GM04504 (cell line): Measurements from ENCODE around the gene NBAS.
"Not testable (repeated sequence)": the region's sequence is repeated elsewhere in the genome, so short reads cannot be mapped to it uniquely, and the experiment has no call there.

Source experiments
- DNase-seq: peaks from one replicate; pipeline ENCODE4 v3.0.0-alpha.2; 2012; ENCODE audit warnings: low read depth

The NBAS gene

DNA sequence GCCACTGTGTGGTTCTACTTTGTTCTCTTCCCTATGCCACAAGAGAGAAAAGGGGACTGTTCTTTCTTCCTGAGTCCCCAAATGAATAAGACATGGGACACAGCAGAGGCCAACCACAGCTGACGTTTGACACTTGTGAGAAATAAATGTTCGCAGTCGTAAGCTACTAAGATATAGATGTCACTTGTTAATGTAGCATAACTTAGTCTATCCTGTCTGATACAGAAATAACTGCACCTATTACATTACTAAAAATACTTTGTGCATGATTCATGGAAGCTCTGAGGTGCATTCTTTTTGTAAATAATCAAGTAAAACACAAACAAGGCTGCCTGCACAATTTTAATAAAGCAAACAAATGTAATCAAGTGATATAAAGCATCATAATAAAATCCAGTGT, 148.8 kb downstream of the NBAS start:
- DNase-seq: no peak

DNA sequence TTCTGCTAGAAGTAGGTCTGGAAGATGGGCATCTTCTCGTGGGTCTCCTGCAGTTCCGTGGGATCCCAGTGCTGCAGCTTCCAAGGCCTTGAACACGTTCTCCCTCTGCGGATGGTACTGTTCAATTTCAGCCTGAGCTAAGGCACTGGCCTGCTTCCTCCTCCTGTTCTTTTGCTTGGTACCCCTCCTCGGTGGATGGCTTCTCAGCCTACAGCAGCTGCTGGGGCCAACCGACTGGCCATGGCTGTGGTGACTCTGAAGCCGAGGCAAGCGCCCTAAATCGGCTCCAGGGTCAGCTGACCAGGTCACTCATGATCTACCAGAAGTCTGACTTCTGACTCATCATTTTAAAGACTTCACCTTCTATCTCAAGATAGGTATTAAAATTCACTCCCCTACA, 150.2 kb downstream of the NBAS start:
- no peak for DNase-seq

DNA sequence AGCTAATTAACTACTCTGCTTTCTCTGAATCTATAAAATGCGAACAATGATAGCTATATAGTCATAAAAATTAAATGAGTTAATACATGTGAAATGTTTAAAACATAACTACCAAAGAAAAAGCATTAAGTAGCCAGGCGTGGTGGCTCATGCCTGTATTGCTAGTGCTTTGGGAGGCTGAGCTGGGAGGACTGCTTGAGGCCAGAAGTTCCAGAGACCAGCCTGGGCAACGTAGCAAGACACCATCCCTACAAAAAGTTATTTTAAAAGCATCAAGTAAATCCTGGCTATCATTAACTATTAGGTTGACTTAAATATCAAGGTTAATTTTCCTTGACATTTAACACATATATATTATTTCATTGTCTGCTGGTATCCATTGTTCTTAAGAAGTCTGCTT, 152.4 kb downstream of the NBAS start:
- DNase-seq: no peak

DNA sequence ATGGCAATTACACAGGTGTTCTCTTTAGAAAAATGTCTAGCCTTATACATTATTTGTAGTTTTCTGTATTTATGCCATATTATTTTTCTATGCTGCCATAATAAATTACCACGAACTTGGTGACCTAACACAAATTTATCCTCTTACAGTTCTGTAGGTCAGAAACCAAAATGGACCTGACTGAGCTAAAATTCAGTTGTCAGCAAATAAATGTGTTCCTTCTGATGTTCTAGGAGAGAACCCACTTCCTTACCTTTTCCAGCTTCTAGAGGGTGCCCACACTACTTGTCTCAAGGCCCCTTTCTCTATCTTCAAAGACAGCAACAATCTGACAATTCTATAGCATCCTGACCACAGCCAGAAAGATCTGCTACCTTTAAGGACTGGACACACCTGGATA, 153.5 kb downstream of the NBAS start:
- no peak for DNase-seq

DNA sequence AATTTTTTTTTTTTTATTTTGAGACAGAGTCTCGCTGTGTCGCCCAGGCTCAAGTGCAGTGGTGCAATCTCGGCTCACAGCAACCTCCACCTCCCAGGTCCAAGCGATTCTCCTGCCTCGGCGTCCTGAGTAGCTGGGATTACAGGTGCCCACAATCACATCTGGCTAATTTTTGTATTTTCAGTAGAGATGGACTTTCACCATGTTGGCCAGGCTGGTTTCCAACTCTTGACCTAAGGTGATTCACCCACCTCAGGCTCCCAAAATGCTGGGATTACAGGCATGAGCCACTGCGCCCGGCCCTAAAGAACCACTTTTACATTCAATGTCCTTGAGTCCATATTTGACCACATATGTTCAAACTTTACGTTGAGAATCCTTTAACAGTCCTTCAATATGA, 156.6 kb downstream of the NBAS start:
- not testable (repeated sequence) for DNase-seq

DNA sequence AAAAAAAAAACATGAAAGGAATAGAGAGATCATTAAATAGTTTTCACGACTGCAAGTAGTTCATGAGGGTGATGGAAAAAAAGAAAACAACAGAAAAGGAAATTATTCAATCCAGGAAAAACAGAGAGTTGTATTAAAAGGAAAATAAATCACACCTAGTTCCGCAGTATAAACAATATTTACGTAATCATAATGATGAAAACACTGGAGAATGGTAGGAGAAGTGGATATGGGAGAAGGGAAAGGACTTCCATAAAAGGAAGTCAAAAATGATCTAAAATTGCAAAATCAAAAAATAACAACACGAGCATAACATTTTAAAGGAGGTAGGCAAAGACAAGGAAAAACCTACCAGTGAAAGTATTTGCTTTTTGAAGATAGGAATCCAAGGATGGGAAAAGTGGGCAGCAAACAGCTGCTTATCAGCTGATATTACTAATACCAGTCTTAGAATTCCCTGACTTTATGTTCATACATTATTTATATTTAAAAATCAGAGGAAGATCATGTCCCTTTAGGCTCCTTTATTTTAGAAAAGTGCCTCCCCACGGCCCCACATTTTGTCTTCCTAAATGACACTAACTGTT, 160.8 kb downstream of the NBAS start:
- no peak for DNase-seq

DNA sequence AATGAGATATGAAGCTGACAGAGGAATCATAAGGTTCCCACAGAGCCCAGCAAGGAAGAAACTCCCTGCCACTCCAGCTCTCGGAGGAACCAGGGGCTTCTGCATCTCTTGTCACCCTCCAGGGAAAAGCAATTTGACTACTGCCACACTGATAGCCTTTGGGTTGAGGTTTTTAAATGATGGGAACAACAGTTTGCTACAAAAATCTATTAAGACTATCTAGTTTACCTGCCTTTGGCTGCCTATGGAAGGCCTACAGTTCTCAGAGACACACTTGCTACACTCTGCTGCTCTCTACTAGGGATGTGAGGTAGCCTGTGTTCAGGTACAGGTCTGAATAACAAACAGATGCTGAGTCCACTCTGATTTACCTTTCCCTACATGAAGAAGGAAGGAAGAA, 161.9 kb downstream of the NBAS start:
- DNase-seq: no peak

DNA sequence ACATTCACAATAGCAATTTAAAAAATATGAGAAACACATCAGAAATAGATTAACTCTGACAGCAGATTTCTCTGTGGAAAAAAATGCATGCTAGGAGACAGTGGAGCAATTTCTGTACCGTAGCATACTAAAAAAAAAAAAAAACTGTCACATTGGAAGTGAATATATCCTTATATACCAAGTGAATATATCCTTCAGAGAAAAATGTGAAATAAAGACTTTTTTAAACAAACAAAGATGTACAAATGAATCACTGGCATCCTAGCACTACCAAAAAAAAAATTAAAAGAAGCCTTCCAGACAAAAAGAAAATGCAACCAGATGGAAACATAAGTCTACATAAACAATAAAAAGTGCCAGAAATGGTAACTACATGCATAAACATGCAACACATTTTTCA, 169.4 kb downstream of the NBAS start:
- DNase-seq: no peak

DNA sequence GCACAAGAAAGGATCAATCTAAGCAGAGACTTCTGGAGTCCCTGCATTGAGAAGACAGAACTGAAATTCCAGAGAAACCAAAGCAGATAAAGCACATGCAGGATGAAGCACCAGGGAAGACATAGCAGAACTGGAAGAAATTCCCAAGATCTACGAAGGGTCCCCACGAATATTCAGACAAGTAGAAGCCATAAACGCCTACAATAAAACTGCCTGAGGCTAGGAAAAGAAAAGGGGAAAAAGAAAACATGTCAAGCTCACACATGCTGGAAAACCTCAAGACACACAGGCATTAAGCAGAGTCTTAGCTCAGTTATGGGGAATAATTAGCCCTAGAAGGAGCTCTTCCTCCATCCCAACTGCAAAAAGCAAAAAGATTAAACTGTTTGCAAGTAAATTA, 171.2 kb downstream of the NBAS start:
- DNase-seq: no peak

DNA sequence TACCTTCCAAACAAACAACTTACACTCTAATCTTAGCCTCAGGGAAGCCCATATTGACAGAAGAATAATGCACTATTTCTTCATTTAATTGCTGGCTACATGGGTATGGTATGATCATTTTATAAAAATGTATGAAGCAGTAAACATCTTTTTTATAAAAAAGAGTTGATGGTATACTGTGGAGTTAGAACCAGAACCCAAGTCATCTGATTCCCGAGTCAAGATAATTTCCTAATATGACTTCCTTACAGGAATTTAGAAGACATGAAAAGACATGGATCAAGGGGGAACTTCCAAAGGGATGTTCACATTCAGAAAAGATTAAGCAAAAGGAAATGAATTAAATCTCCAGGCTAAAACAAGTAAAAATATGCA, 171.8 kb downstream of the NBAS start:
- no peak for DNase-seq

DNA sequence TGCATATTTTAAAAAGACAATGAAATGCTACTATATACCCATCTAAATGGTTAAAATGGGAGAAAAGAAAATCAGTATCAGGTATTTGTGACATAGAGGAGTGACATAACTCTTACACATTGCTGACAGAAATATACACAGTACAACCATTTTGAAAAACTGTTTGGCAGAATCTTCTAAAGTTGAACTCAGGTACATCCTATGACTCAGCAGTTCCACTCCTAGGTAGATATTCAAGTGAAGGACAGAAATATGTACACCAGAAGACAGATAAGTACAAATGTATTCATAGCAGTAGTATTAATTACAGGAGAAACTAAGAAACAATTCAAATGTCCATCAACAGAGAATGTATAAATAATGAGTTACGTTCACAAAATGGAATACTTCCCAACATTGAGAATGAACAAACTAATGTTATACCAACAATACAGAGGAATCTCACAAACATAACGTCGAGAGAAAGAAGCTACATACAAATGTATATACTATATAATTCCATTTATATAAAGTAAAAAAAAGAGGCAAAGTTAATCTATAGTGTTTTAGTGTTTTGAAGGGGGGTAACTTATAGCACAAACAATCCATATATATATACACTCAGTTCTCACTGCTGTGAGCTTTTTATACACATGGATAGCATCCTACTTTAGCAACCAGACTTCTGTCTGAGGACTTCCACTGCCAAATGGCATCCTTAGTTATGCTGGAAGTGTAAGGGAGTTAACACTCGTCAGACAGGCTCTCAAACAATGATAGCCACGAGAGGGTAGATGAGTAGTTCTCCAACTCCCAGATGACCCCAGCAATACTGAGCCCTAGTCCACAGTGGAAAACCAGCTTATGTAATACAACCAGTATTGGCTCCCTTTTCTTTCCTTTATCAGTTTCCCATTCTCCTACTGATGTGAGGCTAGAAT, 172.5 kb downstream of the NBAS start:
- no peak for DNase-seq

DNA sequence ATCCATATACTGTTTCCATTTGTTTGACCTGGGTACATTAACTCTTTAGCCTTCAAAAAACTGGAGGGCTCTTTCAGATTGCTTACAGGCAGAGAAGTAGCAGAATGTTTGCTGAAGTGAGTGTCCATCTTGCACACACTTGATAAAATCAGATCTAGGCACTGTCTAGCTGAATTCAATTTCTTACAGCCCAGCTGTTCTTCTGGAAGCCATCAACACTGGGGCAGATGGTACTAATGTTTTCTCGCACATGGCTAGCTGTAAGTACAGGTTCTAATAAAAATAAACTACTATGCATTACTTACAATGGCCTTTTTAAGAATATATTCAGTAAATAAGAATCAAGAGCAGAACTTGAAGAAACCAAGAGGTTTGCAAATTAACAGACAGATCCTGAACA, 175.9 kb downstream of the NBAS start:
- DNase-seq: no peak

DNA sequence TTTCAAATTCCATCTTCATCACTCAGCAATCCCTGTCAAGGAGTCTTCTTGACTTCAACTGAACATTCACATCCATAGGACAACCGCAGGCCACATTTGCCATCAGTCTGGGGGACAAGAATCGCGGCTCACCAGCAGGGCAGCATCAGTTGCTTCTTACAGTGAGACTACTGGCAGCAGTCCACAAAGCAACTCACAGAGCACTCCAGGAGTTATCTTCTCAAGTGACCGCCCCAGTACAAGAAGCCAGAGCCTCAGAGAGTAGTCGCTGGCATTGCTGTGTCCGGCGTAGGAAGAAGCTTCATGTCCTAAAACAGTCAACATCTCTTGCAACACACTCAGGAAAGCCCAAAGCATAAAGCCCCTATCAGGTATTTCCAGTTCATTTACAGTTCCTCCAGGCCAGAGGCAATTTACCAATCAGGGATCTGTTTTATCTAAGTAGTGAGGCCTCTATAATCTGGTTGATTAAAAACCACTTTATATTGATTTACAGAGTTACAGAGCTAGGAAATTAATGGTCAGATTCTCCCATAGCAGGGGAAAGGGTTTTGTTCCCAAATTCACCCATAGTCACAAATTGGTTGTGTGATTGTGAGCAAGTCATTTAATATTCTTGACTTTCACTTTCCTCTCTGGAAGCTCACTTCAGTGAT, 177.3 kb downstream of the NBAS start:
- no peak for DNase-seq

DNA sequence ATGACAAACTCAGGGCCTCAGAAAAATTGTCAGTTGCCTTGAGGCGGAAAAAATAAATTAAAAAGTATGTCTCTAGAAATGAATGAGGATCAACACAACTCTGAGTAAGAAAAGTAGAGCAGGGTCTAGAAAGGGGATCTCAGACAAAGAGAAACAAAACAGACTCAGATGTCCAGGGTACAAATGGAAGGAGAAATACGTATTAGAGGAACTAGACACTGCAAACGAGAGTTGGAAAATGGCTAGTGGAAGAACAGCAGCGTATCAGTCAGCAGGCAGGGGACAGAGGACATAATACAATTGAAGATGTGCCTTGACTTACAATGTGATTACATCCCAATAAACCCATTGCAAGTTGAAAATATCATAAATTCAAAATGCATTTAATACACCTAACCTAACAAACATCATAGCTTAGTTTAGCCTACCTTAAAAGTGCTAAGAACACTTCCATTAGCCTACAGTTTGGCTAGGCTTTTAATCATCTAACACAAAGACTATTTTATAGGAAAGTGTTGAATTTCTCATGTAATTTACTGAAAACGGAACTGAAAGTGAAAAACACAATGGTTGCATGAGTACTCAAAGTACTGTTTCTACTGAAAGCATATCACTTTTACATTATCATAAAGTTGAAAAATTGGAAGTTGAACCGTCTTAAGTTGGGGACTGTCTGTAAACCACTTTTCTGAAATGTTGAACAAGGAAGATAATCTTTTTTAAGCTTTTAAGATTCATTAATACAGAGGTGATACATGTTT, 182.8 kb downstream of the NBAS start:
- DNase-seq: no peak

DNA sequence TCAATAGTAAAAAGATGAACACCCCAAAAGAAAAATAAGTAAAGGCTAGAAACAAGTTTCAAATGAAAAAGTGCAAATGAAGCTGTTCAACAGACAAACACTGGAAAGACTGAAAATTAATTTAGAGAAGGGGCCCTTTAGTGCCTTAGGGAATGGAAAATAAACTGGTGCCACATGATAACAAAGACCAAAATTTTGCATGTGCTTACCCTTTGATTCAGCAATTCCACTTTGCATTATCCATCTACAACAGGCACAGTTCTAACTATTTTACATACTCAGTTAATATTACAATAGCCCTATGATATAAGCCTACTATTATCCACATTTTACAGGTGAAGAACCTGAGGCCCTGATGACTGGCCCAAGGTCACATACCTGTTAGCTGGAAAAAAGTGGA, 183.9 kb downstream of the NBAS start:
- DNase-seq: no peak

DNA sequence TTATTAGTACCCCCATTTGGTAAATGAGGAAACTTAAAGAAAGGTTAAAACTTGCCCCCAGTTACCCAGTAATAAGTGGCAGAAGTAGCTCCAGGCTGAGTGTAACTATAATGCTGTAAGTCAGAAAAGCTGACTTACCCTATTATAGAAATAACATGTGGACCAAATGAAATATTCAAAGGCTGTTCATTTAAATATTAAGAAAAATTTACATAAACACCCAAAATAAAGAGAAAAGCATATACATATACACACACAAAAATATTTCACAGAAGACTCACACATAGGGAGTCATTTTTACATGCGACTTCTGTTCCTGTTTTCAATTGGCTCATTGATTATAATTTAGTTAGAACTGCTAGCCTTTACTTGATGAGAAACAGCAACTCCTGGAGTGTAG, 189.1 kb downstream of the NBAS start:
- DNase-seq: no peak

DNA sequence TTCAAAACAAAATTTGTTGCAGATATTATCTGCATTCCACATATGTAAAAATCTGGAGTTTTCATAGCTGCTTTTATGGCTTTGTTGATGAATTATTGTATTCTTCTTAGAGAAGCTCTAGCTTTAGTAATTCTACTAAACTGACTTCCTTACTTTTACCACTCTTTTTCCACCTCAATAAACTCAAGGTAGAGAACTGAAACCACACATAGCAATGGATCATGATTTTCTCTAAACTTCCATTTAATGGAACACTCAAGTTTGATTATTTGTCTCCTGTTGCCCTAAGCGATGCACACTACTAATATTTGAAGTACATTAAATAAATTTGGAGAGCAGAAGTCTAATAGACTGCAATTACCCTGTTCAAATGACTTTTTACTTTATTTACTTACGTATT, 192.0 kb downstream of the NBAS start:
- DNase-seq: no peak

DNA sequence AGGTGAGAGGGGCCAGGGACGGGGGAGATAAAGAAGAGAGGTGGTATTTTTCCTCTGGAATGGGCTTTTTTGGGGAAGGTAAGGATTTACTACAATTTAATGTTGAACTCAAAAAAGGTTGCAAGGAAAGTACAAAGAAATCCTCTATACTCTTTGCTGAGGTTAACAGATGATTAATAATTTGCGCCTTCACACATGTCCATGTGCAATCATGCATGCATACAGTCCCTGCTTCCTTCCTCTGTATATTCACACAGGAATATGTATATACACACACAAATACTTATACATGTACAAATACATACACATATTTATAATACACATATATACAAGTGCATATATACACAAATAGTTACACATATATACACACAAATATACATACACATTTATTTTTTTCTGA, 193.4 kb downstream of the NBAS start:
- DNase-seq: no peak

DNA sequence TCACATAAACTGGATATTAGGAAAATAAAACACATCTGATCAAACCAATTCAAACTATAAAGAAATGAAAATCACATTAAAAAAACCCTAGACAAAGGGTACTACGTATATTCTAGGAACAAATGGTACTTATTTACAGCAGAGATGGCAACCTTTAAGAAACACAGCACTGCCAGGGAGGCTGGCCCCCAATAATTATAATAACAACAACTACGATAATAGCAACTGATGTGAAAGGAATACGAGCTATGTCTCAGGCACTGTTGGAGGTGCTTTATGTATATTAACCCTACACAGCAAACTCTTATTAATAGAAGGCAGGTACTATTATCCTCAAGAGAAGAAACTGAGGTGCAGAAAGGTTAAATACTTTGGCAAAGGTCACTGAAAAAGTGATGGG, 193.9 kb downstream of the NBAS start:
- DNase-seq: no peak

DNA sequence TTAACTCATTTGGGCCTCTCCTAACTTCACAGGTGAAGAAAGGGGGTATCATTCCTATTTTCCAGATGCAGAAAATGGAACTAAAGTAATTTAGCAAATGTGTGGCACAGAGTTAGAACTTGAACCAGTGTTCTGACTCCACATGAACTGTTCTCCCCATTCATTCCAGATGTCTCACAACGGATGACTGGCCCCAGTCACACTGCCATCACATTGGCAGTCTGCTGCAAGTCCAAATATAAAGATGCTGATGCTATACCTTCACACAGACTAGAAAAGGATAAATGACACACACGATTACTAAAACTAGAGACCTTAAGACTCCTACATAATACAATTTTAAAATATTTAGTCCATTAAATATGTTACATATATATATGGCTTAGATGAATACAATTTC, 195.7 kb downstream of the NBAS start:
- DNase-seq: no peak

DNA sequence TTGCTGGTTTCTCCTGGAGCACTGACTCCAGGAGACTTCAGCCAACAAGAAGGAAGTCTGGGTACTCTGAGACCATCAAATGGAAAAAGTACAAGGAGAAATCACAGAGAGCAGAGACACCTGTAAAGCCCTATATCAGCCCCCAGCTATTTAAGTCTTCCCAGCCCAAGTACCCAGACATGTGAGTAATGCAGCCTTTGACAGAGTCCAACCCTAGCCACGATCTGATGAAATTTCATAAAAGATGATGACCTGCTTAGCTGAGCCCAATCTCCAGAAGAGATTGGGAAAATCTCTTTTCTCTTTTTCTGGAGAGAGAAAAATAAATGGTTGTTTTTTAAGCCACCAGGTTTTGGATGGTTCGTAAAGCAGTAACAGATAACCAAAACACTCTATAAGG, 196.6 kb downstream of the NBAS start:
- DNase-seq: no peak

DNA sequence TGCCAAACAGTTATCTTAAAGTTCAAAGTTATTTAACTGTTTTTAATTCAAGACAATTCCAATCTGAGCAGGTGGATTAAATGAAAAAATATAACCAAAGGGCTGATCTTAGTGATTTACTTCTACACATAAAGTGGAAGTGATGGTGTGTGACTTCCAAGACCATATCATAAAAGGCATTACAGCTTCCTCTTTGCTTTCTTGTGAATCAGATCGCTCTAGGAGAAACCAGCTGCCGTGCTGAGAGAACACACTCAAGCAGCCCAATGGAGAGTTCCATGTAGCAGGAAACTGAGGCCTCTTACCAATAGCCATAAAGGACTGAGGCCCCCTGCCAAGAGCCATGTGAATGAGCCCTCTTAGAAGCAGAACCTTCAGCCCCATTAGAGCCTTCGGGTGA, 197.4 kb downstream of the NBAS start:
- DNase-seq: no peak

DNA sequence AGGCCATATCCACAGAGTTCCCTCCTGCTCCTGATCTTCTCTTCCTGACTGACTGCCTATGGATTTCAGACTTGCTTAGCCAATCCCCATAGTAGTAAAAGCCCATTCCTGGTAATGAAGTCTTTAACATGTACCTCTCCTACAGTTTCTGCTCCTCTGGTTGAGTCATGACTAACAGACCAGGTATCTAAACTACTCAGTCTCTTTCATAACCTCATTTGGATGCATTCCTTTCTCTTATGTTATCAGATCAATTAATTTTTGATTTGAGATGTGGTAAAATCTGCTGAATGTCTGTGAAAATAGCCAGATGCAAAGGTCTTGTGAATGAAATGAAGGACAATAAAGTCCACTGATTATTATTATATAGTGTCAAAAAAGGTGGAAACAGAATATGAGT, 198.0 kb downstream of the NBAS start:
- DNase-seq: peak; percentile 3
